Adrenal gland (tissue), 12 donors: ENCODE results near the gene AP4B1. TPM values are rescaled to one million over a fixed set of nuclear protein-coding genes. Genes with fewer than 3 reads are reported as not detected.

Experiments
- DNase-seq, 7 donors: peaks; one replicate each; pipeline ENCODE4 v3.0.0-alpha.2; 2019 to 2020
- H3K27ac ChIP-seq, 5 donors: fragments of 200-600 bp; sonication (generic) in 4 of 5; 1 replicate in 3 of 5; 2 replicates in 2 of 5; pipeline versions ENCODE4 v1.5.1 to v1.8.0; 2016 to 2020; ENCODE audit warnings: mild to moderate bottlenecking in 1 of 5
- H3K27me3 ChIP-seq: fragments of 200-600 bp; 2 replicates; pipeline ENCODE4 v1.8.0; 2021
- H3K36me3 ChIP-seq, 2 donors: fragments of 200-600 bp; replicated peaks in 1 of 2; 1 replicate in 1 of 2; 2 replicates in 1 of 2; pipeline versions ENCODE4 v1.5.1 to v1.8.0; 2018 to 2022
- H3K4me1 ChIP-seq, 2 donors: fragments of 200-600 bp; replicated peaks in 1 of 2; 1 replicate in 1 of 2; 2 replicates in 1 of 2; pipeline versions ENCODE4 v1.5.1 to v1.8.0; 2018 to 2021
- H3K4me3 ChIP-seq, 4 donors: fragments of 200-600 bp; sonication (generic) in 3 of 4; one replicate each; pipeline ENCODE4 v1.5.1; 2016 to 2018
- H3K9me3 ChIP-seq, 3 donors: fragments of 200-600 bp; sonication (generic) in 1 of 3; replicated peaks in 1 of 3; 1 replicate in 2 of 3; 2 replicates in 1 of 3; pipeline versions ENCODE4 v1.5.1 to v1.8.0; 2016 to 2021
- POLR2A ChIP-seq, 2 donors: fragments of 450-650 bp; IDR thresholded peaks; one replicate each; pipeline ENCODE4 v1.6.1; 2017; ENCODE audit warnings: antibody characterized with exemption in 2 of 2, mild to moderate bottlenecking in 2 of 2, moderate library complexity in 1 of 2
- WGBS, 4 donors: extraction: QIAGEN DNeasy Blood & Tissue Kit in 2 of 4; methylation state at CpG; one replicate each; pipeline versions ENCODE4 v1.1.5 to v1.1.7; 2013 to 2017; 5-methylcytosine and 5-hydroxymethylcytosine counted together
- intact Hi-C, 2 donors: fragments of 100-400 bp; cut with DNase I; formaldehyde crosslinking; loops; one replicate each; pipeline versions ENCODE4 v1.14.1 to v1.15.0; 2022 to 2023
- polyA plus RNA-seq, 3 donors: library from polyadenylated mRNA; stranded (reverse); fragments of 200-250 nt in 2 of 3; fragments of 350-450 nt in 1 of 3; fragmentation: Illumina TruSeq in 1 of 3; extraction: RNeasy Lipid Tissue Mini Kit (QIAGEN cat#74804) in 1 of 3; gene quantifications; one replicate each; pipeline ENCODE4 v1.2.3, GENCODE V29; 2013 to 2014
- total RNA-seq, 9 donors: library from RNA; depleted of rRNA in 4 of 9; stranded (reverse); fragments of >200 nt in 4 of 9; fragments of 120-200 nt in 1 of 9; fragmentation: NEBNext Ultra II Directional in 1 of 9; extraction: Animal tissue kit (Norgen Biotek cat#: 25700) in 1 of 9; gene quantifications; one replicate each; pipeline versions ENCODE4 v1.1.0 to v1.2.4, GENCODE V29; 2013 to 2023
- TF ChIP-seq, protein P1 (sequence below), 6 experiments: fragments of 450-650 bp in 4 of 6; fragments of 200-600 bp in 2 of 6; sonication (generic) in 1 of 6; IDR thresholded peaks; 1 replicate in 5 of 6; 2 replicates in 1 of 6; pipeline versions ENCODE4 v1.5.1 to v1.8.0; 2016 to 2021; ENCODE audit warnings: antibody characterized with exemption in 6 of 6, mild to moderate bottlenecking in 2 of 6, moderate library complexity in 1 of 6
- donor health status: healthy with polysubstance abuse.
- donor health status: Bipolar disorder and iron deficiency.
- donor health status: DM: yes; HTN: yes; CAD: no.
- donor health status: DM: no; HTN: no; CAD: no.
- donor health status: DM: no; HTN: no; CAD: no.
- donor health status: DM: yes; HTN: yes; CAD: no.

The AP4B1 gene
- total and polyA plus RNA-seq, 12 donors, result 9.8 to 24.7 (median 15.9) TPM

- intact Hi-C loops, result no loop called here
- Histone ChIP-seq H3K27ac (no peak overlapping the region), H3K4me3 (no peak overlapping the region), H3K4me1 (no peaks in the 10 kb centered on the region), H3K9me3 (no peaks in the 10 kb centered on the region), H3K27me3 (no peaks in the 10 kb centered on the region), H3K36me3 (no peaks in the 10 kb centered on the region)
- DNase-seq, result no peak
- 88 to 96% (median 96%) methylated on average over 4 of the region's 4 CpGs for WGBS, 4 donors
- TF ChIP-seq, protein P1, sequence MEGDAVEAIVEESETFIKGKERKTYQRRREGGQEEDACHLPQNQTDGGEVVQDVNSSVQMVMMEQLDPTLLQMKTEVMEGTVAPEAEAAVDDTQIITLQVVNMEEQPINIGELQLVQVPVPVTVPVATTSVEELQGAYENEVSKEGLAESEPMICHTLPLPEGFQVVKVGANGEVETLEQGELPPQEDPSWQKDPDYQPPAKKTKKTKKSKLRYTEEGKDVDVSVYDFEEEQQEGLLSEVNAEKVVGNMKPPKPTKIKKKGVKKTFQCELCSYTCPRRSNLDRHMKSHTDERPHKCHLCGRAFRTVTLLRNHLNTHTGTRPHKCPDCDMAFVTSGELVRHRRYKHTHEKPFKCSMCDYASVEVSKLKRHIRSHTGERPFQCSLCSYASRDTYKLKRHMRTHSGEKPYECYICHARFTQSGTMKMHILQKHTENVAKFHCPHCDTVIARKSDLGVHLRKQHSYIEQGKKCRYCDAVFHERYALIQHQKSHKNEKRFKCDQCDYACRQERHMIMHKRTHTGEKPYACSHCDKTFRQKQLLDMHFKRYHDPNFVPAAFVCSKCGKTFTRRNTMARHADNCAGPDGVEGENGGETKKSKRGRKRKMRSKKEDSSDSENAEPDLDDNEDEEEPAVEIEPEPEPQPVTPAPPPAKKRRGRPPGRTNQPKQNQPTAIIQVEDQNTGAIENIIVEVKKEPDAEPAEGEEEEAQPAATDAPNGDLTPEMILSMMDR (IDR thresholded peaks at IDR 0.05), result no peak
- TF ChIP-seq POLR2A (IDR thresholded peaks at IDR 0.05), result no peak
These were observed 24.9 kb downstream of the AP4B1 start for GRCh38 chr1:113879739-113880038.

DNA sequence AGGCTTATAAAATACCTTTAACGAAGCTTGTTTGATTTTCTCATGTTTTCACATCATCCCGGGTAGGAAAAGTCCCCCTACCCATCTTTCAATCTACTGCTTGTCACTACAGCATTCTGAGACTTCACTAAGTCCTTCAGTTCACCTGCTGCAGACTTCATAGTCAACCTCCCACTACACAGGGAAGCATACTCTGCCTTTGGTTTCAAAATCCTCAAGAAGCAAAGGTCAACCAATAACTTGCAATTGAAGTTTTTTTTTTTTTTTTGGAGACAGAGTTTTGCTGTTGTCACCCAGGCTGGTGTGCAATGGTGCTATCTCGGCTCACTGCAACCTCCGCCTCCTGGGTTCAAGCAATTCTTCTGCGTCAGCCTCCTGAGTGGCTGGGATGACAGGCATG, 28.4 kb downstream of the AP4B1 start:
- H3K36me3 ChIP-seq, result no peaks in the 10 kb centered on the region
- H3K27ac ChIP-seq, result no peak overlapping the region
- H3K27me3 ChIP-seq, result no peaks in the 10 kb centered on the region
- WGBS, 4 donors, result 86 to 94% (median 92%) methylated on average over 5 of the region's 5 CpGs
- no peak overlapping the region for H3K4me3 ChIP-seq
- H3K9me3 ChIP-seq, result no peaks in the 10 kb centered on the region
- no peak for DNase-seq
- no peak for TF ChIP-seq POLR2A (IDR thresholded peaks at IDR 0.05)
- TF ChIP-seq, protein P1 (IDR thresholded peaks at IDR 0.05), result no peak
- no peaks in the 10 kb centered on the region for H3K4me1 ChIP-seq
- intact Hi-C loops, result no loop called here

DNA sequence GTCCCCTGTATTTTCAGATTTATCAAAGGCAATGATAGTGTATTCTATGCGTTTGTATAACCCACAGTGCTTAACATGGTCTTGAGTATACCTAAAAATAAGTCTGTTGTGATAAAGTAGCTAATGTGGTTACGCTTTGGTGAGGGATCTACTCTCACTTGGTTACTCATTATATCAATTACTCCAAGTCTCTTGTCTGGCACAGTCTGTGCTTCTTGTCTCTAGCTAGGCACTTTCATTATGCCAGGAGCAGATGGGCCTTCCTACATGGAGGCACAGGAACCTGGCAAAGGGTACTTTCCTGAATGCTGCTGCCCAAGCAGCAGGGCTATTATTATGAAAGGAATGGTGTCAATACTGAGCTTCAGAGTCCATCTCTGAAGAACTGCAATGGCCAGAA, 28.9 kb downstream of the AP4B1 start:
- Histone ChIP-seq H3K36me3 (no peaks in the 10 kb centered on the region), H3K4me3 (no peak overlapping the region), H3K9me3 (no peaks in the 10 kb centered on the region), H3K4me1 (no peaks in the 10 kb centered on the region), H3K27ac (no peak overlapping the region), H3K27me3 (no peaks in the 10 kb centered on the region)
- intact Hi-C loops, result no loop called here
- TF ChIP-seq, protein P1 (IDR thresholded peaks at IDR 0.05), result no peak
- TF ChIP-seq POLR2A (IDR thresholded peaks at IDR 0.05), result no peak
- DNase-seq, result no peak
- WGBS, 4 donors, result 89 to 97% (median 89%) methylated on average over 2 of the region's 2 CpGs

GRCh38 chr1:113874012-113874879, 30.4 kb downstream of the AP4B1 start:
- Histone ChIP-seq H3K4me3 (no peak overlapping the region), H3K4me1 (no peaks in the 10 kb centered on the region), H3K27me3 (no peaks in the 10 kb centered on the region), H3K36me3 (no peaks in the 10 kb centered on the region), H3K27ac (no peak overlapping the region), H3K9me3 (no peaks in the 10 kb centered on the region)
- no peak for DNase-seq
- 35 to 59% (median 52%) methylated on average over 1 of the region's 1 CpG for WGBS, 4 donors
- TF ChIP-seq, protein P1 (IDR thresholded peaks at IDR 0.05), result no peak
- TF ChIP-seq POLR2A (IDR thresholded peaks at IDR 0.05), result no peak
- intact Hi-C loops, result no loop called here
